ENCODE measurements around the gene PTPRN2. TPM values are rescaled to one million over a fixed set of nuclear protein-coding genes. Genes with fewer than 3 reads are reported as not detected.

Gene PTPRN2
- total and polyA plus RNA-seq, 2 donors (not counting 3 experiments of a cell fraction or from before 2014, with no cell fraction given), result 0.62 to 0.88 TPM

GRCh38 chr7:158469396-158470051 is 118.1 kb downstream of the PTPRN2 start:
- DNase-seq (ENCODE audit: low read depth, low spot score) (no peak), FAIRE-seq (no peak)
- no TSS peak for BruUV-seq (replicated peaks)
- no peak overlapping the region for H3K9ac ChIP-seq (replicated peaks; ENCODE audit: extremely low read depth, insufficient read depth, low read length)
- no peaks in the 10 kb centered on the region for H3K9me1 ChIP-seq (replicated peaks; ENCODE audit: control insufficient read depth, extremely low read depth, insufficient read depth, low read length)
- no peaks in the 10 kb centered on the region for H4K20me1 ChIP-seq (replicated peaks; ENCODE audit: control insufficient read depth, extremely low read depth, insufficient read depth, low read length)
- no peaks in the 10 kb centered on the region for H3K79me2 ChIP-seq (ENCODE audit: control insufficient read depth, insufficient read depth, low read length)
- intact Hi-C loops (cut with micrococcal nuclease) (no loop called here), dilution Hi-C loops (cut with MboI; ENCODE audit: extremely low pct_ligation_motif_present, low sequenced_read_pairs) (no loop called here)
- no peaks in the 10 kb centered on the region for H3K4me1 ChIP-seq (ENCODE audit: control insufficient read depth, extremely low read depth, insufficient read depth, low read length)
- H3K36me3 ChIP-seq (ENCODE audit: control insufficient read depth in 2 of 2, extremely low read depth in 1 of 2, insufficient read depth in 2 of 2, low read length in 2 of 2), result no peaks in the 10 kb centered on the region
- H2AFZ ChIP-seq (ENCODE audit: low read depth, low read length), result no peak overlapping the region
- TF ChIP-seq GATA2 (IDR thresholded peaks at IDR 0.05; ENCODE audit: insufficient read depth, insufficient read length, low read depth, low read length) (no peak), JUN (IDR thresholded peaks at IDR 0.05; ENCODE audit: borderline replicate concordance, insufficient read depth, insufficient read length, low read depth) (no peak), POLR2A (IDR thresholded peaks at IDR 0.05; ENCODE audit: low read depth, low read length) (no peak), MYC (IDR thresholded peaks at IDR 0.05; ENCODE audit: low read depth, low read length) (no peak)
- no peak overlapping the region for H3K4me2 ChIP-seq (ENCODE audit: insufficient read depth, low read length)
- no peak overlapping the region for H3K27ac ChIP-seq (ENCODE audit: insufficient read depth, low read depth, low read length)
- ChIA-PET POLR2A (no interaction called here), CTCF (no interaction called here)
- no peaks in the 10 kb centered on the region for H3K27me3 ChIP-seq (ENCODE audit: control insufficient read depth in 2 of 2, insufficient read depth in 2 of 2, low read length in 2 of 2)
- H3K4me3 ChIP-seq (replicated peaks in 1 of 3; ENCODE audit: insufficient read depth in 1 of 3, low read depth in 1 of 3, low read length in 3 of 3), result no peak overlapping the region
- H3K9me3 ChIP-seq (replicated peaks; ENCODE audit: control insufficient read depth, insufficient read depth, low read length), result no peaks in the 10 kb centered on the region

- Histone ChIP-seq H3K27me3 (ENCODE audit: control insufficient read depth in 2 of 2, insufficient read depth in 2 of 2, low read length in 2 of 2) (no peaks in the 10 kb centered on the region), H3K9me1 (replicated peaks; ENCODE audit: control insufficient read depth, extremely low read depth, insufficient read depth, low read length) (no peaks in the 10 kb centered on the region), H3K4me1 (ENCODE audit: control insufficient read depth, extremely low read depth, insufficient read depth, low read length) (no peaks in the 10 kb centered on the region), H3K4me3 (replicated peaks in 1 of 3; ENCODE audit: insufficient read depth in 1 of 3, low read depth in 1 of 3, low read length in 3 of 3) (no peak overlapping the region), H3K9me3 (replicated peaks; ENCODE audit: control insufficient read depth, insufficient read depth, low read length) (no peaks in the 10 kb centered on the region), H3K4me2 (ENCODE audit: insufficient read depth, low read length) (no peak overlapping the region), H3K36me3 (ENCODE audit: control insufficient read depth in 2 of 2, extremely low read depth in 1 of 2, insufficient read depth in 2 of 2, low read length in 2 of 2) (no peaks in the 10 kb centered on the region), H3K79me2 (ENCODE audit: control insufficient read depth, insufficient read depth, low read length) (no peaks in the 10 kb centered on the region), H2AFZ (ENCODE audit: low read depth, low read length) (no peak overlapping the region), H3K27ac (ENCODE audit: insufficient read depth, low read depth, low read length) (no peak overlapping the region), H4K20me1 (replicated peaks; ENCODE audit: control insufficient read depth, extremely low read depth, insufficient read depth, low read length) (no peaks in the 10 kb centered on the region), H3K9ac (replicated peaks; ENCODE audit: extremely low read depth, insufficient read depth, low read length) (no peak overlapping the region)
- DNase-seq (ENCODE audit: low read depth, low spot score) (no peak), FAIRE-seq (no peak)
- no peak for TF ChIP-seq GATA2 (IDR thresholded peaks at IDR 0.05; ENCODE audit: insufficient read depth, insufficient read length, low read depth, low read length)
- TF ChIP-seq POLR2AphosphoS5 (IDR thresholded peaks at IDR 0.05; ENCODE audit: insufficient read depth, low read depth, low read length), result no peak
- TF ChIP-seq FOS (IDR thresholded peaks at IDR 0.05; ENCODE audit: borderline replicate concordance, insufficient read depth, low read length), result no peak
- TF ChIP-seq EZH2 (IDR thresholded peaks at IDR 0.05; ENCODE audit: borderline replicate concordance, low read depth, low read length, severe bottlenecking), result no peak
- TF ChIP-seq JUN (IDR thresholded peaks at IDR 0.05; ENCODE audit: borderline replicate concordance, insufficient read depth, insufficient read length, low read depth), result no peak
- TF ChIP-seq POLR2A (IDR thresholded peaks at IDR 0.05; ENCODE audit: low read depth, low read length), result no peak
- TF ChIP-seq MYC (IDR thresholded peaks at IDR 0.05; ENCODE audit: low read depth, low read length), result no peak
- TF ChIP-seq MAX (IDR thresholded peaks at IDR 0.05; ENCODE audit: insufficient read depth, insufficient read length), result no peak
- no peak for TF ChIP-seq CTCF (IDR thresholded peaks at IDR 0.05; ENCODE audit: extremely low read depth in 1 of 2, insufficient read depth in 1 of 2, low read depth in 1 of 2, low read length in 2 of 2)
- no TSS peak for BruUV-seq (replicated peaks)
- dilution Hi-C loops (cut with MboI; ENCODE audit: extremely low pct_ligation_motif_present, low sequenced_read_pairs) (no loop called here), intact Hi-C loops (cut with micrococcal nuclease) (no loop called here)
- ChIA-PET POLR2A (no interaction called here), CTCF (no interaction called here)
Observed at GRCh38 chr7:158468700-158469296, 118.8 kb downstream of the PTPRN2 start.

Data from endothelial cell of umbilical vein (primary cell).